ENCODE data around the gene C3.

The C3 gene

GRCh38 chr19:6744381-6745301 is 24.2 kb upstream of the C3 start:
- no peak for DNase-seq

- DNase-seq, result no peak
Observed at GRCh38 chr19:6743714-6744380, 23.4 kb upstream of the C3 start.

GRCh38 chr19:6743066-6743465 is 22.6 kb upstream of the C3 start:
- no peak for DNase-seq

GRCh38 chr19:6740589-6741343 is 20.3 kb upstream of the C3 start:
- peak; percentile 71 for DNase-seq

GRCh38 chr19:6739883-6740588 is 19.6 kb upstream of the C3 start:
- DNase-seq, result peak; percentile 75

GRCh38 chr19:6739390-6739882 is 19.0 kb upstream of the C3 start, which contains the start of gene TRIP10:
TRIP10 (plus strand) TSS chr19:6739680; CDS start chr19:6739762, 82 bp downstream.
- peak; percentile 95 for DNase-seq

- no peak for DNase-seq
Observed at GRCh38 chr19:6738787-6739389, 18.4 kb upstream of the C3 start.

- peak; percentile 79 for DNase-seq
Observed at GRCh38 chr19:6737873-6738786, 17.7 kb upstream of the C3 start.

GRCh38 chr19:6737284-6737872 is 16.9 kb upstream of the C3 start, which contains the start of gene GPR108:
GPR108 (minus strand) TSS chr19:6737580; CDS start chr19:6737576, 4 bp downstream.
- DNase-seq, result peak; percentile 100

GRCh38 chr19:6736917-6737283 is 16.4 kb upstream of the C3 start:
- DNase-seq, result no peak

- DNase-seq, result peak; percentile 92
Observed at GRCh38 chr19:6736169-6736916, 15.9 kb upstream of the C3 start.

GRCh38 chr19:6735181-6735911 is 14.9 kb upstream of the C3 start:
- DNase-seq, result no peak

GRCh38 chr19:6734096-6734696 is 13.7 kb upstream of the C3 start:
- no peak for DNase-seq

GRCh38 chr19:6733338-6734095 is 13.1 kb upstream of the C3 start:
- no peak for DNase-seq

- DNase-seq, result no peak
Observed at GRCh38 chr19:6732803-6733337, 12.4 kb upstream of the C3 start.

GRCh38 chr19:6731822-6732221 is 11.4 kb upstream of the C3 start:
- DNase-seq, result no peak

- DNase-seq, result no peak
Observed at GRCh38 chr19:6730941-6731670, 10.7 kb upstream of the C3 start.
